Measurements from ENCODE around the gene ZNF268.

Gene ZNF268

GRCh38 chr12:133181238-133181959 is at the start of gene ZNF268:
TSS of gene ZNF268 (plus strand) at chr12:133181495. CDS start at chr12:133181998, 503 bp downstream.
- peak; percentile 91 for DNase-seq

- DNase-seq: no peak
Measured at GRCh38 chr12:133135747-133136146, 45.5 kb upstream of the ZNF268 start.

GRCh38 chr12:133145981-133146380 is 35.3 kb upstream of the ZNF268 start:
- no peak for DNase-seq

GRCh38 chr12:133156125-133156690 is 25.1 kb upstream of the ZNF268 start:
- DNase-seq: no peak

- DNase-seq: no peak
Measured at GRCh38 chr12:133165776-133166175, 15.5 kb upstream of the ZNF268 start.

GRCh38 chr12:133172491-133172890 is 8.8 kb upstream of the ZNF268 start:
- no peak for DNase-seq

GRCh38 chr12:133174901-133175300 is 6.4 kb upstream of the ZNF268 start:
- no peak for DNase-seq

GRCh38 chr12:133180669-133181068 is 626 bp upstream of the ZNF268 start:
- no peak for DNase-seq

- no peak for DNase-seq
Measured at GRCh38 chr12:133190176-133190575, 8.9 kb downstream of the ZNF268 start.

GRCh38 chr12:133192847-133193246 is 11.6 kb downstream of the ZNF268 start:
- no peak for DNase-seq

- no peak for DNase-seq
Measured at GRCh38 chr12:133201888-133202287, 20.6 kb downstream of the ZNF268 start.

- DNase-seq: peak; percentile 2
Measured at GRCh38 chr12:133202493-133203343, 21.4 kb downstream of the ZNF268 start.

- peak; percentile 7 for DNase-seq
Measured at GRCh38 chr12:133203344-133204263, 22.3 kb downstream of the ZNF268 start.

GRCh38 chr12:133204264-133204603 is 22.9 kb downstream of the ZNF268 start:
- DNase-seq: no peak

- DNase-seq: no peak
Measured at GRCh38 chr12:133206390-133206789, 25.1 kb downstream of the ZNF268 start.

- no peak for DNase-seq
Measured at GRCh38 chr12:133215724-133216123, 34.4 kb downstream of the ZNF268 start.

- DNase-seq: no peak
Measured at GRCh38 chr12:133217219-133217618, 35.9 kb downstream of the ZNF268 start.

- DNase-seq: no peak
Measured at GRCh38 chr12:133220521-133220920, 39.2 kb downstream of the ZNF268 start.

- no peak for DNase-seq
Measured at GRCh38 chr12:133221241-133221640, 39.9 kb downstream of the ZNF268 start.

GRCh38 chr12:133222211-133222610 is 40.9 kb downstream of the ZNF268 start:
- DNase-seq: no peak

GRCh38 chr12:133225527-133225926 is 44.2 kb downstream of the ZNF268 start:
- DNase-seq: no peak

- DNase-seq: no peak
Measured at GRCh38 chr12:133226690-133227089, 45.4 kb downstream of the ZNF268 start.

Measured in fibroblast of skin of right quadriceps (primary cell).